ENCODE results near the gene TMEM135.
"Not testable (repeated sequence)": the region's sequence is repeated elsewhere in the genome, so short reads cannot be mapped to it uniquely, and the experiment has no call there.

GRCh38 chr11:87149782-87150181 lies 112.0 kb downstream of the TMEM135 start:
- not testable (repeated sequence) for TF ChIP-seq EP300 (IDR thresholded peaks at IDR 0.05; ENCODE audit: borderline replicate concordance in 1 of 2, low read depth in 1 of 2, low read length in 1 of 2); MAX (IDR thresholded peaks at IDR 0.05; ENCODE audit: low read depth); CTCF (IDR thresholded peaks at IDR 0.05); RFX5 (IDR thresholded peaks at IDR 0.05; ENCODE audit: low read length); FOSL2 (IDR thresholded peaks at IDR 0.05; ENCODE audit: borderline replicate concordance, low read depth); ELF1 (IDR thresholded peaks at IDR 0.05); POLR2AphosphoS5 (IDR thresholded peaks at IDR 0.05; ENCODE audit: low read depth, low read length); TEAD4 (IDR thresholded peaks at IDR 0.05; ENCODE audit: borderline replicate concordance, insufficient read depth); GATA2 (CRISPR knock-in tag; IDR thresholded peaks at IDR 0.05); YY1 (IDR thresholded peaks at IDR 0.05; ENCODE audit: low read depth)

All from SK-N-SH (cell line).